ENCODE data around the gene ZNF709. TPM values are rescaled to one million over a fixed set of nuclear protein-coding genes. Genes with fewer than 3 reads are reported as not detected.

ZNF709 gene
- total and polyA plus RNA-seq, 2 experiments from 2014 or later, result 2.4 to 8.2 TPM

- Histone ChIP-seq H3K27me3 (no peaks in the 10 kb centered on the region), H3K36me3 (no peaks in the 10 kb centered on the region), H3K9me3 (ENCODE audit: low read depth) (no peaks in the 10 kb centered on the region), H3K4me1 (ENCODE audit: low read depth) (no peaks in the 10 kb centered on the region), H3K27ac (no peak overlapping the region), H3K4me3 (no peak overlapping the region)
- no peak for TF ChIP-seq CTCF (IDR thresholded peaks at IDR 0.05; ENCODE audit: low read depth, low read length)
- no peak for DNase-seq (ENCODE audit: low read depth in 1 of 2, low spot score in 1 of 2)
Observed at GRCh38 chr19:12411893-12412292, 72.7 kb downstream of the ZNF709 start.

Other genes starting within 250 kb of the ZNF709 start
- gene ZNF44, start 189.9 kb downstream of the ZNF709 start, total RNA-seq, result 8.2 and 10.9 TPM in 2 replicates
- gene ZNF44, start 189.9 kb downstream of the ZNF709 start, polyA plus RNA-seq, result 12.5 and 14.0 TPM in 2 replicates
- gene ZNF563, start 151.2 kb downstream of the ZNF709 start, total RNA-seq, result 3.2 and 7.7 TPM in 2 replicates
- gene ZNF563, start 151.2 kb downstream of the ZNF709 start, polyA plus RNA-seq, result 5.0 and 5.7 TPM in 2 replicates
- 2.7 and 3.6 TPM in 2 replicates for gene ZNF442, start 119.1 kb downstream of the ZNF709 start, total RNA-seq
- gene ZNF442, start 119.1 kb downstream of the ZNF709 start, polyA plus RNA-seq, result 3.4 and 4.1 TPM in 2 replicates
- 2.3 and 3.9 TPM in 2 replicates for gene ZNF799, start 83.5 kb downstream of the ZNF709 start, total RNA-seq
- gene ZNF799, start 83.5 kb downstream of the ZNF709 start, polyA plus RNA-seq, result 1.8 and 4.1 TPM in 2 replicates
- 3.0 and 4.1 TPM in 2 replicates for gene ZNF443, start 43.8 kb downstream of the ZNF709 start, total RNA-seq
- gene ZNF443, start 43.8 kb downstream of the ZNF709 start, polyA plus RNA-seq, result 3.8 and 4.1 TPM in 2 replicates
- gene ZNF564, start 66.7 kb upstream of the ZNF709 start, total RNA-seq, result 9.0 and 12.8 TPM in 2 replicates
- gene ZNF564, start 66.7 kb upstream of the ZNF709 start, polyA plus RNA-seq, result 7.3 and 11.2 TPM in 2 replicates
- gene ZNF490, start 126.0 kb upstream of the ZNF709 start, total RNA-seq, result 5.0 and 5.7 TPM in 2 replicates
- gene ZNF490, start 126.0 kb upstream of the ZNF709 start, polyA plus RNA-seq, result 2.4 and 4.2 TPM in 2 replicates
- gene ZNF791, start 126.1 kb upstream of the ZNF709 start, total RNA-seq, result 9.1 and 11.7 TPM in 2 replicates
- gene ZNF791, start 126.1 kb upstream of the ZNF709 start, polyA plus RNA-seq, result 11.5 and 23.5 TPM in 2 replicates
- 45.7 and 47.5 TPM in 2 replicates for gene MAN2B1, start 181.9 kb upstream of the ZNF709 start, total RNA-seq
- 22.1 and 25.3 TPM in 2 replicates for gene MAN2B1, start 181.9 kb upstream of the ZNF709 start, polyA plus RNA-seq
- 28.4 and 39.0 TPM in 2 replicates for gene WDR83, start 182.0 kb upstream of the ZNF709 start, total RNA-seq
- 29.4 and 40.2 TPM in 2 replicates for gene WDR83, start 182.0 kb upstream of the ZNF709 start, polyA plus RNA-seq
- 64.8 and 113 TPM in 2 replicates for gene DHPS, start 197.1 kb upstream of the ZNF709 start, total RNA-seq
- gene DHPS, start 197.1 kb upstream of the ZNF709 start, polyA plus RNA-seq, result 80.0 and 99.5 TPM in 2 replicates
- 1.1 TPM in 1 of 2 replicates, not detected in the other for gene GNG14, start 203.2 kb upstream of the ZNF709 start, total RNA-seq
- gene GNG14, start 203.2 kb upstream of the ZNF709 start, polyA plus RNA-seq, result 1.1 TPM in 1 of 2 replicates, not detected in the other
- 17.2 and 32.7 TPM in 2 replicates for gene FBXW9, start 211.8 kb upstream of the ZNF709 start, total RNA-seq
- gene FBXW9, start 211.8 kb upstream of the ZNF709 start, polyA plus RNA-seq, result 25.6 and 29.6 TPM in 2 replicates
- 43.4 and 68.6 TPM in 2 replicates for gene TNPO2, start 239.1 kb upstream of the ZNF709 start, total RNA-seq
- gene TNPO2, start 239.1 kb upstream of the ZNF709 start, polyA plus RNA-seq, result 20.1 and 20.5 TPM in 2 replicates
- 307 and 371 TPM in 2 replicates for gene TRIR, start 249.9 kb upstream of the ZNF709 start, total RNA-seq
- gene TRIR, start 249.9 kb upstream of the ZNF709 start, polyA plus RNA-seq, result 175 and 218 TPM in 2 replicates

Measured in cardiac muscle cell (in vitro differentiated cells and primary cell).